B cell (primary cell): ENCODE data around the gene ARHGAP35.

Source experiments
- CTCF ChIP-seq: fragments of 200-600 bp; IDR thresholded peaks from one replicate; pipeline ENCODE4 v1.8.0; 2022; ENCODE audit warnings: antibody characterized with exemption, mild to moderate bottlenecking
- EZH2 ChIP-seq: IDR thresholded peaks from 2 replicates; pipeline ENCODE4 v1.6.1; 2012; ENCODE audit warnings: borderline replicate concordance, low read depth, mild to moderate bottlenecking, moderate library complexity, low read length; ENCODE audit not compliant: insufficient read depth, poor library complexity, severe bottlenecking

DNA sequence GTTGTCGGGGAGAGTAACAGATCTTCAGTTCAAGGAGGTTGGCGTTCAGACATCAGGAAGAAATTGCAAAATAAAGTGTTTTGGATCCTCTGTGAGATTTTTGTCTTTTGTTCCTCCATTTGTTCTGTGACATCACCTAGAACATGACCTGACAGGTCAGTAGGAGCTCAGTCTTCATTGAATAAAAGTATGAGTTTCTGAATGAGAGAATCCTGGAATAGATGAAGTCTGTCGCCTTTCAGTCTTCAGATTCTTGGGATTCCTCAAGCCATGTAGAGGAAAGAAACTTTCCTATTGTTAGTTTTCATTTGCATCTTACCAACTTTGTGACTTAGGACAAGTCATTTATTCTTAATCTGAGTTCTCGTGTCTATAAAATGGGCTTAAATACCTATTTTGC is 14.4 kb downstream of the ARHGAP35 start:
- no peak for TF ChIP-seq CTCF
- TF ChIP-seq EZH2, result no peak
